GM21786 (cell line): Measurements from ENCODE around the gene SLC7A11.
A peak's percentile ranks its signal among the peaks of the same experiment; 100 is the strongest.
"Not testable (repeated sequence)": the region's sequence is repeated elsewhere in the genome, so short reads cannot be mapped to it uniquely, and the experiment has no call there.

Experiments used
- ATAC-seq: cut with Tn5 transposase; IDR thresholded peaks from one replicate; pipeline ENCODE4 v1.9.1; 2021; ENCODE audit not compliant: unreplicated experiment

SLC7A11 gene

GRCh38 chr4:138210576-138210975 is 31.6 kb downstream of the SLC7A11 start:
- ATAC-seq: not testable (repeated sequence)

- ATAC-seq: no peak
Observed at GRCh38 chr4:138209094-138209493, 33.1 kb downstream of the SLC7A11 start.

GRCh38 chr4:138205531-138206233 is 36.5 kb downstream of the SLC7A11 start:
- no peak for ATAC-seq

- ATAC-seq: no peak
Observed at GRCh38 chr4:138204507-138204906, 37.6 kb downstream of the SLC7A11 start.

- ATAC-seq: no peak
Observed at GRCh38 chr4:138202686-138203085, 39.5 kb downstream of the SLC7A11 start.

- ATAC-seq: peak; percentile 44
Observed at GRCh38 chr4:138200236-138200590, 41.9 kb downstream of the SLC7A11 start.

- peak; percentile 75 for ATAC-seq
Observed at GRCh38 chr4:138199568-138200235, 42.4 kb downstream of the SLC7A11 start.

GRCh38 chr4:138196153-138196552 is 46.0 kb downstream of the SLC7A11 start:
- ATAC-seq: no peak

GRCh38 chr4:138193963-138194362 is 48.2 kb downstream of the SLC7A11 start:
- ATAC-seq: no peak

- ATAC-seq: no peak
Observed at GRCh38 chr4:138192113-138192512, 50.0 kb downstream of the SLC7A11 start.

- peak; percentile 99 for ATAC-seq
Observed at GRCh38 chr4:138190452-138190858, 51.7 kb downstream of the SLC7A11 start.

GRCh38 chr4:138189206-138189605 is 52.9 kb downstream of the SLC7A11 start:
- no peak for ATAC-seq

- ATAC-seq: no peak
Observed at GRCh38 chr4:138188406-138189084, 53.6 kb downstream of the SLC7A11 start.

GRCh38 chr4:138185859-138186645 is 56.1 kb downstream of the SLC7A11 start:
- ATAC-seq: no peak

- no peak for ATAC-seq
Observed at GRCh38 chr4:138184886-138185285, 57.3 kb downstream of the SLC7A11 start.

GRCh38 chr4:138182838-138183426 is 59.2 kb downstream of the SLC7A11 start:
- peak; percentile 62 for ATAC-seq

- ATAC-seq: no peak
Observed at GRCh38 chr4:138181287-138181686, 60.9 kb downstream of the SLC7A11 start.

- ATAC-seq: no peak
Observed at GRCh38 chr4:138178566-138178965, 63.6 kb downstream of the SLC7A11 start.

GRCh38 chr4:138177278-138177968 is 64.7 kb downstream of the SLC7A11 start:
- peak; percentile 55 for ATAC-seq
